ENCODE results near the gene RTN4R.

RTN4R gene

GRCh38 chr22:20208713-20209310, 59.3 kb downstream of the RTN4R start:
- DNase-seq (no peak), ATAC-seq (no peak)
- H3K27me3 Mint-ChIP-seq: no peaks in the 10 kb centered on the region
- no peak overlapping the region for H3K27ac Mint-ChIP-seq
- no peak overlapping the region for H3K4me3 Mint-ChIP-seq
- peaks cover 33% of the 10 kb centered on the region for H3K4me1 Mint-ChIP-seq
- H3K9me3 Mint-ChIP-seq: no peaks in the 10 kb centered on the region

- no peak for ATAC-seq
- peak overlapping the region; percentile 92 to 93 for H3K27ac Mint-ChIP-seq
- H3K27me3 Mint-ChIP-seq: no peaks in the 10 kb centered on the region
Observed at GRCh38 chr22:20207277-20208025, 60.7 kb downstream of the RTN4R start.

GRCh38 chr22:20206709-20207215, 61.4 kb downstream of the RTN4R start:
- ATAC-seq (peak; percentile 59), DNase-seq (peak; percentile 4 to 21)
- Mint-ChIP-seq H3K9me3 (no peaks in the 10 kb centered on the region), H3K4me3 (peak overlapping the region; percentile 90 to 94), H3K27me3 (no peaks in the 10 kb centered on the region), H3K4me1 (peaks cover 33% of the 10 kb centered on the region), H3K27ac (peak overlapping the region; percentile 93 to 96)

More at GRCh38 chr22:20207277-20208025, 60.7 kb downstream of the RTN4R start:
- Mint-ChIP-seq H3K4me3 (peak overlapping the region; percentile 90 to 94), H3K9me3 (no peaks in the 10 kb centered on the region), H3K4me1 (peaks cover 33% of the 10 kb centered on the region)
- DNase-seq: no peak

- Mint-ChIP-seq H3K4me3 (peak overlapping the region; percentile 90 to 94), H3K27me3 (no peaks in the 10 kb centered on the region), H3K27ac (peak overlapping the region; percentile 93 to 96), H3K4me1 (peaks cover 33% of the 10 kb centered on the region), H3K9me3 (no peaks in the 10 kb centered on the region)
- DNase-seq (peak; percentile 60 to 72), ATAC-seq (peak; percentile 89)
Observed at GRCh38 chr22:20205964-20206708, 62.0 kb downstream of the RTN4R start.

GRCh38 chr22:20205464-20205963, 62.6 kb downstream of the RTN4R start:
- DNase-seq: no peak
- Mint-ChIP-seq H3K4me1 (peaks cover 29% of the 10 kb centered on the region), H3K9me3 (no peaks in the 10 kb centered on the region), H3K27me3 (no peaks in the 10 kb centered on the region), H3K27ac (peak overlapping the region in 1 of 2 donors; percentile 96), H3K4me3 (peak overlapping the region; percentile 90 to 94)
- no peak for ATAC-seq

GRCh38 chr22:20204806-20205205, 63.3 kb downstream of the RTN4R start:
- no peaks in the 10 kb centered on the region for H3K27me3 Mint-ChIP-seq
- DNase-seq (no peak), ATAC-seq (no peak)
- no peaks in the 10 kb centered on the region for H3K9me3 Mint-ChIP-seq
- no peak overlapping the region for H3K4me3 Mint-ChIP-seq
- H3K27ac Mint-ChIP-seq: no peak overlapping the region
- peaks cover 27% of the 10 kb centered on the region for H3K4me1 Mint-ChIP-seq

- Mint-ChIP-seq H3K27me3 (no peaks in the 10 kb centered on the region), H3K4me1 (peaks cover 27% of the 10 kb centered on the region), H3K27ac (no peak overlapping the region), H3K4me3 (no peak overlapping the region), H3K9me3 (no peaks in the 10 kb centered on the region)
- ATAC-seq (no peak), DNase-seq (no peak)
Observed at GRCh38 chr22:20204311-20204710, 63.8 kb downstream of the RTN4R start.

- Mint-ChIP-seq H3K4me3 (no peak overlapping the region), H3K27ac (no peak overlapping the region), H3K4me1 (peaks cover 27% of the 10 kb centered on the region), H3K9me3 (no peaks in the 10 kb centered on the region), H3K27me3 (no peaks in the 10 kb centered on the region)
- ATAC-seq: no peak
- no peak for DNase-seq
Observed at GRCh38 chr22:20203552-20204201, 64.4 kb downstream of the RTN4R start.

GRCh38 chr22:20203142-20203551, 65.0 kb downstream of the RTN4R start:
- no peak overlapping the region for H3K4me3 Mint-ChIP-seq
- DNase-seq (no peak), ATAC-seq (no peak)
- peak overlapping the region in 1 of 2 donors; percentile 88 for H3K27ac Mint-ChIP-seq
- peaks cover 26% of the 10 kb centered on the region for H3K4me1 Mint-ChIP-seq
- H3K9me3 Mint-ChIP-seq: no peaks in the 10 kb centered on the region
- H3K27me3 Mint-ChIP-seq: no peaks in the 10 kb centered on the region

GRCh38 chr22:20201837-20202392, 66.2 kb downstream of the RTN4R start:
- no peaks in the 10 kb centered on the region for H3K9me3 Mint-ChIP-seq
- H3K4me3 Mint-ChIP-seq: no peak overlapping the region
- no peak for ATAC-seq
- H3K4me1 Mint-ChIP-seq: peaks cover 13% of the 10 kb centered on the region
- DNase-seq: no peak
- no peak overlapping the region for H3K27ac Mint-ChIP-seq
- no peaks in the 10 kb centered on the region for H3K27me3 Mint-ChIP-seq

GRCh38 chr22:20199906-20200305, 68.2 kb downstream of the RTN4R start:
- H3K27ac Mint-ChIP-seq: no peak overlapping the region
- H3K4me3 Mint-ChIP-seq: no peak overlapping the region
- ATAC-seq (no peak), DNase-seq (no peak)
- H3K4me1 Mint-ChIP-seq: no peaks in the 10 kb centered on the region
- H3K27me3 Mint-ChIP-seq: no peaks in the 10 kb centered on the region
- H3K9me3 Mint-ChIP-seq: no peaks in the 10 kb centered on the region

- Mint-ChIP-seq H3K27me3 (no peaks in the 10 kb centered on the region), H3K9me3 (no peaks in the 10 kb centered on the region), H3K27ac (no peak overlapping the region), H3K4me1 (no peaks in the 10 kb centered on the region), H3K4me3 (no peak overlapping the region)
- DNase-seq (no peak), ATAC-seq (no peak)
Observed at GRCh38 chr22:20199413-20199842, 68.7 kb downstream of the RTN4R start.

GRCh38 chr22:20198557-20199319, 69.4 kb downstream of the RTN4R start:
- no peak overlapping the region for H3K4me3 Mint-ChIP-seq
- H3K27ac Mint-ChIP-seq: peak overlapping the region; percentile 59 to 68
- DNase-seq (no peak), ATAC-seq (no peak)
- H3K9me3 Mint-ChIP-seq: no peaks in the 10 kb centered on the region
- H3K4me1 Mint-ChIP-seq: no peaks in the 10 kb centered on the region
- no peaks in the 10 kb centered on the region for H3K27me3 Mint-ChIP-seq

GRCh38 chr22:20197407-20198030, 70.6 kb downstream of the RTN4R start:
- Mint-ChIP-seq H3K9me3 (no peaks in the 10 kb centered on the region), H3K4me3 (no peak overlapping the region), H3K4me1 (no peaks in the 10 kb centered on the region), H3K27me3 (no peaks in the 10 kb centered on the region), H3K27ac (no peak overlapping the region)
- ATAC-seq: no peak
- DNase-seq: no peak
